ENCODE results near the gene SARDH. TPM values are rescaled to one million over a fixed set of nuclear protein-coding genes. Genes with fewer than 3 reads are reported as not detected.

The SARDH gene
- total and polyA plus RNA-seq, 2 of the 13 experiments (the other 11 are each of a cell fraction or from before 2014, with no cell fraction given), result 11.6 to 34.9 TPM

DNA sequence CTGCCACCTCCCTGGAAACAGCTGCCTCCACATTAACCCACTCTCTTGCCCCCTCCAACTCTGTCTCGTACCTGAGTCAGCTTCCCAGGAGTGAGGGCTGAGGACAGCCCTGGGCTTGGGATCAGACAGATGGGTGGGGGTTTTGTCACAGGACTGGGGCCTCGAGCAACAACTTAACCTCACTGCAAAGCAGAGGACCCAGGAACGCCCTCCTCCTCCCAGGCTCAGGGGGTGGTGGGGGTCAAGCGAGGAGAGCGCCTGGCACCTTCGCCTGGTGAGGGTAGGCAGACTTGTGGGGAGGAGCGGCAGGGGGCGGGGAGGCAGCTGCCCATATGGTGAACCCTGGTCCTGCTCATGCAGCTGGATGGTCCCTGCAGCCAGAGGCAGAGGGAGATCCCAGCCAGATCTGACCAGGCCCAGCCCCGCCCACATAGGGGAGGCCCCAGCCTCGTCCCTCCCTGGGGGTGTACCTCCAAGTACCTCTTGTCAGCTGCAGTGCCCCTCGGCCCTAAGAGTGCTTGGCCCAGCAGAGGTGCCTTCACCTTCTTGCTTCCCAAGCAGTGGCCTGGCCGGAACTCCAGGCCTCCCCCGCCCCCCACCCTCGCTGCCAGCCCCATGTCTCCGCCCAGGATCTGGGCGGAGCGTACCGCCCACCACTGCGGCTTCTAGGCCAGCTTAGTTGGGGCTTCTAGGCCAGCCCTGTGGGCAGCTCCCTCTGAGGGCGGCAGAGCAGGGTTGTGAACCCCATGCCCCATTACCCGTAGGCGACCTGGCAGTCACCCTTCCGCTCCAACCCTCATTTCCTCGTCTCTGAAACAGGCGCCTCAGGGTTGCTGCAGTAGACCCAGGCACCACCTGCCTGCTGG, at the start of gene SARDH (continued):
- TF ChIP-seq TFE3 (CRISPR knock-in tag; IDR thresholded peaks at IDR 0.05) (no peak), KAT2B (IDR thresholded peaks at IDR 0.05; ENCODE audit: borderline replicate concordance, low read depth, low read length) (no peak), IRF2 (CRISPR knock-in tag; IDR thresholded peaks at IDR 0.05) (peak; percentile 17; the same call in 1 of the 2 replicates), ZNF772 (CRISPR knock-in tag; IDR thresholded peaks at IDR 0.05) (peak; percentile 26; the same call in 1 of the 2 replicates), AGO2 (optimal IDR thresholded peaks at IDR 0.05; ENCODE audit: low read depth, low read length) (no peak), KDM3A (CRISPR knock-in tag; IDR thresholded peaks at IDR 0.05; ENCODE audit: low read depth) (no peak), TCF12 (IDR thresholded peaks at IDR 0.05) (no peak), TCF12 (CRISPR knock-in tag; IDR thresholded peaks at IDR 0.05) (0 out of 2 replicates have a peak, but pooled peaks have one; percentile 30), ZNF720 (CRISPR knock-in tag; IDR thresholded peaks at IDR 0.05) (no peak), ZNF543 (CRISPR knock-in tag; IDR thresholded peaks at IDR 0.05) (peak; percentile 100), TRIM22 (IDR thresholded peaks at IDR 0.05) (no peak), HDAC2 (CRISPR knock-in tag; IDR thresholded peaks at IDR 0.05) (peak; percentile 64), AHR (CRISPR knock-in tag; IDR thresholded peaks at IDR 0.05) (0 out of 2 replicates have a peak, but pooled peaks have one; percentile 43), TGIF2 (CRISPR knock-in tag; IDR thresholded peaks at IDR 0.05) (no peak), ZNF180 (CRISPR knock-in tag; IDR thresholded peaks at IDR 0.05; ENCODE audit: borderline replicate concordance, low read depth) (no peak), TP53 (CRISPR knock-in tag; conservative IDR thresholded peaks at IDR 0.05) (no peak), ATM (IDR thresholded peaks at IDR 0.05; ENCODE audit: borderline replicate concordance) (no peak), MAFG (CRISPR knock-in tag; IDR thresholded peaks at IDR 0.05) (no peak), GFI1 (CRISPR knock-in tag; IDR thresholded peaks at IDR 0.05; ENCODE audit: borderline replicate concordance) (peak; percentile 69; the same call in 1 of the 2 replicates), FOSL1 (CRISPR knock-in tag; IDR thresholded peaks at IDR 0.05; ENCODE audit: borderline replicate concordance) (no peak), ZNF224 (CRISPR knock-in tag; IDR thresholded peaks at IDR 0.05) (no peak)
- TF ChIP-seq, protein P1, sequence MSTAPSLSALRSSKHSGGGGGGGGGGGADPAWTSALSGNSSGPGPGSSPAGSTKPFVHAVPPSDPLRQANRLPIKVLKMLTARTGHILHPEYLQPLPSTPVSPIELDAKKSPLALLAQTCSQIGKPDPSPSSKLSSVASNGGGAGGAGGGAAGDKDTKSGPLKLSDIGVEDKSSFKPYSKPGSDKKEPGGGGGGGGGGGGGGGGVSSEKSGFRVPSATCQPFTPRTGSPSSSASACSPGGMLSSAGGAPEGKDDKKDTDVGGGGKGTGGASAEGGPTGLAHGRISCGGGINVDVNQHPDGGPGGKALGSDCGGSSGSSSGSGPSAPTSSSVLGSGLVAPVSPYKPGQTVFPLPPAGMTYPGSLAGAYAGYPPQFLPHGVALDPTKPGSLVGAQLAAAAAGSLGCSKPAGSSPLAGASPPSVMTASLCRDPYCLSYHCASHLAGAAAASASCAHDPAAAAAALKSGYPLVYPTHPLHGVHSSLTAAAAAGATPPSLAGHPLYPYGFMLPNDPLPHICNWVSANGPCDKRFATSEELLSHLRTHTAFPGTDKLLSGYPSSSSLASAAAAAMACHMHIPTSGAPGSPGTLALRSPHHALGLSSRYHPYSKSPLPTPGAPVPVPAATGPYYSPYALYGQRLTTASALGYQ (CRISPR knock-in tag; IDR thresholded peaks at IDR 0.05), result no peak
- TF ChIP-seq, protein P2, sequence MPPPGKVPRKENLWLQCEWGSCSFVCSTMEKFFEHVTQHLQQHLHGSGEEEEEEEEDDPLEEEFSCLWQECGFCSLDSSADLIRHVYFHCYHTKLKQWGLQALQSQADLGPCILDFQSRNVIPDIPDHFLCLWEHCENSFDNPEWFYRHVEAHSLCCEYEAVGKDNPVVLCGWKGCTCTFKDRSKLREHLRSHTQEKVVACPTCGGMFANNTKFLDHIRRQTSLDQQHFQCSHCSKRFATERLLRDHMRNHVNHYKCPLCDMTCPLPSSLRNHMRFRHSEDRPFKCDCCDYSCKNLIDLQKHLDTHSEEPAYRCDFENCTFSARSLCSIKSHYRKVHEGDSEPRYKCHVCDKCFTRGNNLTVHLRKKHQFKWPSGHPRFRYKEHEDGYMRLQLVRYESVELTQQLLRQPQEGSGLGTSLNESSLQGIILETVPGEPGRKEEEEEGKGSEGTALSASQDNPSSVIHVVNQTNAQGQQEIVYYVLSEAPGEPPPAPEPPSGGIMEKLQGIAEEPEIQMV (CRISPR knock-in tag; IDR thresholded peaks at IDR 0.05; ENCODE audit: low read depth), result 0 out of 2 replicates have a peak, but pooled peaks have one; percentile 20
- TF ChIP-seq, protein P3, sequence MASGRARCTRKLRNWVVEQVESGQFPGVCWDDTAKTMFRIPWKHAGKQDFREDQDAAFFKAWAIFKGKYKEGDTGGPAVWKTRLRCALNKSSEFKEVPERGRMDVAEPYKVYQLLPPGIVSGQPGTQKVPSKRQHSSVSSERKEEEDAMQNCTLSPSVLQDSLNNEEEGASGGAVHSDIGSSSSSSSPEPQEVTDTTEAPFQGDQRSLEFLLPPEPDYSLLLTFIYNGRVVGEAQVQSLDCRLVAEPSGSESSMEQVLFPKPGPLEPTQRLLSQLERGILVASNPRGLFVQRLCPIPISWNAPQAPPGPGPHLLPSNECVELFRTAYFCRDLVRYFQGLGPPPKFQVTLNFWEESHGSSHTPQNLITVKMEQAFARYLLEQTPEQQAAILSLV (CRISPR knock-in tag; IDR thresholded peaks at IDR 0.05; ENCODE audit: borderline replicate concordance), result peak; percentile 17; the same call in 1 of the 2 replicates
